Stimulated activated CD8-positive, alpha-beta memory T cell treated with anti-CD3 and anti-CD28 coated beads, Interleukin-12 subunit alpha, Interleukin-12 subunit beta, amount 100 ng/mL, for 1 hour (primary cell): ENCODE results near the gene HPX.

ENCODE experiments used
- DNase-seq: peaks from one replicate; pipeline ENCODE4 v3.0.0-alpha.2; 2020; ENCODE audit warnings: low read depth

Gene HPX, protein sequence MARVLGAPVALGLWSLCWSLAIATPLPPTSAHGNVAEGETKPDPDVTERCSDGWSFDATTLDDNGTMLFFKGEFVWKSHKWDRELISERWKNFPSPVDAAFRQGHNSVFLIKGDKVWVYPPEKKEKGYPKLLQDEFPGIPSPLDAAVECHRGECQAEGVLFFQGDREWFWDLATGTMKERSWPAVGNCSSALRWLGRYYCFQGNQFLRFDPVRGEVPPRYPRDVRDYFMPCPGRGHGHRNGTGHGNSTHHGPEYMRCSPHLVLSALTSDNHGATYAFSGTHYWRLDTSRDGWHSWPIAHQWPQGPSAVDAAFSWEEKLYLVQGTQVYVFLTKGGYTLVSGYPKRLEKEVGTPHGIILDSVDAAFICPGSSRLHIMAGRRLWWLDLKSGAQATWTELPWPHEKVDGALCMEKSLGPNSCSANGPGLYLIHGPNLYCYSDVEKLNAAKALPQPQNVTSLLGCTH

DNA sequence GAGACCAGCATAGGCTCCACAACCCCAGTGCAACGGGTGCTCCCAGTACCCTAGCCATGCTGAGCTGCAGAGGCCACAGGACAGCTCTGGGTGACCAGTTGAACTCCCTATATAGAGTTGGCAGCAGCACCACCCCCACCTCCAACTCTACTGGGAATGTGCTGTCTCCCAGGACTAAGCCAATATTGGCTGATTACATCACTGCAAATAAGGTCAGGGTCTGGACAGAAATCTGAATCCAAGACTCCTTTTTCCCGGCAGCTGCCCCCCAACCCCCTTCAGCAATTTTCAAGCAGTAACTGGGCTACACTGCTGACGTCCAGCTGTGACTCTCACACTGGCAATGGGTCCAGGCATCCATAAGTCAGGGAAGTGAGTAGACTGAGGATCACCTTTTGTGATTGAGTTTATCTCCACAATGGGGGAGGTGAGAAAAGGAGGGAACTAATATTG lies at the start of gene HPX:
Gene HPX, minus strand, starts transcription at position 82 of the 453 bp plus-strand sequence. Its CDS starts 24 bp downstream, at position 58.
- no peak for DNase-seq

DNA sequence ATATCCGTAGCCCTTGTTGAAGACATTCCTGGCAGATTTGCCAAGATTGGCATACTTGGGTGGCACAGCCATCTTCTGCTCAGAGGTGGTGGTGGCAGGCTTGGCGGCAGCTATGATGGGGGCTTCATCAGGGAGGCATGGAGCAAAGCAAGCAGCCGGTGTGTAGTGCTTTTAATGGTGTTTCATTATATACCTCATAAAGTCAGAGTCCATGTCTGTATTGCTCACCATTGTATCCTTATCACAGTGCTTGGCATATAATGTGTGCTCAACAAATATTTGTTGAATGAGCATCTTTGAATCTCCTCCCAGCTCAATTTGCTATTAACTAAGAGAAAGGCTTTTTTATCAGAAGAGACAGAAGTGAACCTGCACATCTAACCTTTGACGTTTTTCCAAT lies 48.5 kb upstream of the HPX start:
- DNase-seq = no peak

DNA sequence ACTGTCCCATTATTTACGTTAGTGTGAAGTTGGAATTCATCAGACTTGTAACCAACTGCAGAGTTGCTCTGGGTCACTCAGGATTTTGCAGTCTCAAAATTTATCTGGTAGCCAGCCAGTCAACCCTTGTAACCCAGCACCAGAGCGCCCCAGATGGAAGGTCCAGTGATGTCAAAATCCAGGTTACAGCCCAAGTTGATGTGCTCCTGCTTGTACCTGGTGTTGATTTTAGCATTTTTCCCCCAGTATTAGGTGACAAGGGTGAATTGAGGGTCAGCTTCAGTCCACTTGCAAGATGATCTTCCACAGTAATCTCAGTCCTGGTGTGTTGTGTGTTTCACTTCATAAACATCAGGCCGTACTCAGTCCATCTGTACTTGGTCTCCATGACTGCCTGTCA lies 48.0 kb upstream of the HPX start:
- no peak for DNase-seq

DNA sequence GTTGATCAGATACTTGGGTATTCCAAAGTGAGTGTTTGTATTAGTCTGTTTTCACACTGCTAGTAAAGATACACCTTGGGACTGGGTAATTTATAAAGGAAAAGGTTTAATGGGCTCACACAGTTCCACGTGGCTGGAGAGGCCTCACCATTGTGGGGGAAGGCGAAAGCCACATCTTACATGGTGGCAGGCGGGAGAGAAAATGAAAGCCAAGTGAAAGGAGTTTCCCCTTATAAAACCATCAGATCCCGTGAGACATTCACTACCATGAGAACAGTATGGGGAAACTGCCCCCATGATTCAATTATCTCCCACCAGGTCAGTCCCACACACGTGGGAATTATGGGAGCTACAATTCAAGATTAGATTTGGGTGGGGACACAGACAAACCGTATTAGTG lies 47.6 kb upstream of the HPX start:
- DNase-seq = no peak

DNA sequence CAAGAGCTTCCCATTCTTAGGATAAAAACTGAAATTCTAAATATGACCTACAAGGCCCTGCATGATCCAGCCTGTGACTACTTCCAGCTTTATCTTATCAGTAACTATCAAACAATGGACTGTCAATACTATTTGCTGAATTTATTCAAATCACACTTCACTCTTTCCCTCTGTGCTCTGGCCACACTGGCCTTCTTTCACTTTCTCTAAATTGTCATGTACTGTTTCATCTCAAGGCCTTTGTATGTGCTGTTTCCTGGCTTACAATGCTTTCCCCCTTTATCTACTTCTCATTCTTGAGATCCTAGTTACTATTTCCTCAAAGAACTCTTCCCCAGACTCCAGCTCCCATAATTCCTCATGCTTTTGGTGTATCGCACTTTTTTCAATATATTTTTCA lies 46.2 kb upstream of the HPX start:
- no peak for DNase-seq

DNA sequence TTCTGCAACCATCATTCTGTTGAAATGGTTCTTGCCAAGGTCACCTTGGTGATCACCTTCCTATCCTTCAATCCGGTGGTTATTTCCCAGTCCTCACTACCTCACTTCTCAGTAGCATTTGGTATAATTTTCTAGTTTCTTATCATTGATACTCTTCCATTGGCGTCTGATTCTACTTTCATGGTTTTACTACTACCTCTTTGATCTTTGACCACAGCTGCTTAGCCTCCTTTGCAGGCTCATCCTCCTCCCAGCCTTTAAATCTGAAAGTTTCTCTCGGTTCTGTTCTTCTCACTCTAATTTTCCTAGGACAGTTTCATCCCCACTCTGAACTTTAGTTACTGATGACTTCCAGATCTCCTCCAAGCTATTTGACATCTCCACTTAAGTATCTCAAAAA lies 45.5 kb upstream of the HPX start:
- no peak for DNase-seq

DNA sequence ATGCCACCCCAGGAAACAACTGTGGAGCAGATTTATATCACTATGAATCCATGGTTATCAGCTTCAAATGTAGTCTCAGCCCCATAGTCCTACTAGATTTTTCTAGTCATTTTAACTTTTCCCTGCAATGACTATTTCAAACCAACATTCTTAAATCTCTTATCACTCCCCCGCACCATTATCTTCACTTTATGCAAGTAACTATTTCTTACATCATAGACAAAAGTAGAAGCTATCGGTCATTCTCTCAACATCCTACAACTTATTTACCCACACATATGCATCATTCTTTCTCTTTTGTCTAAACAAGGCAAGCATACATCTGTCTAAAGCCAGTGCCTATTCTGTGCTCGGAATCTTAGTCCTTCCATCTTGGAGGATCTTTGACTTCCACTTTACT lies 44.9 kb upstream of the HPX start:
- DNase-seq = no peak

DNA sequence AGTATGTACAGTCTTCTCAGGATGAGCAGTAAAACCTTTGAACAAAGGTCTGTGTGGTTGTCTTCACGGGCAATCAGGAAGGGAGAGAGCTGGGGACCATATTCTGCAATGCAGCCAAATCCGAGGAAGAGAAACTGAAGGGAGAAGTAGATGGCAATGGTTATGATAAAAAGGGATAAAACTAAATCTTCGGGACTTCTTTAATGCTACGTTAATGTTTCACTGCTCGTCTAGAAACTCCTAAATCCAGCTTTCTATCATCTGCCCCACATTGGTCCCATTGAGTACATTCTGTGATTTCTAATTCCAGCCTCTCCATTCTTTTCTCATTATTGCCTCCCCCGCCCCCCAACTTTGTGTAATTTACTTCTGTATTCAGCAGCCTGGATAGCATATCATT lies 42.2 kb upstream of the HPX start:
- DNase-seq = no peak

DNA sequence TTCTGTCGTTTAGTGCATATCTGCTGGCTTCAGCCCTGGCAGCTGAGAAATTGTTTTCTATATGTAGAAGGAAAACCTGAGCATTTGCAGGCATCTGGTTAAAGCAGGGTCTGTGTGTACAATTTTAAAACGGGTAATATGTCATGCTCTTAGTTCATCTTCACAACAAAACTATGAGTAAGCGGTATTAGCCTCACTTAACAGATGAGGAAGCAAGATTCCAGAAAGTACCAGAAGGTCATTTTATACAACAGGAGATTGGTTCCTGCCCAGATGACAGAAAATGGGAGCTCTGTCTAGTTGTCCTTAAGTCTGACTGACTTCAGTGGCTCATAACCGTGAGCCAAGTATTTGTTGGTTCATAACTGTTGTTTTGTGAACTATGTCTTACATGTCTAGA lies 41.7 kb upstream of the HPX start:
- no peak for DNase-seq

DNA sequence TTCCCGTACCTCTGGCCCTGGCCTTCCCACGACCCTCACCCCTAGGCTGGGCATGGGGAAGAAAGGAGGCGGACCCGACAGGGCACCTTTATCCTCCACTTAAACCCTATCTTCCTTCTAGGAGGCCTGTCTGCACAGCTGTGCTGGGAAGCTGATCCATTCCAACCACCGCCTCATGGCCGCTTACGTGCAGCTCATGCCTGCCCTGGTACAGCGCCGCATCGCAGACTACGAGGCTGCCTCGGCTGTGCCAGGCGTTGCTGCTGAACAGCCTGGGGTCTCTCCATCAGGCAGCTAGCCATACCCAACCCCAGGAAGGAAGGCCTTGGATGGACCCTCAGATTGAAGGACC lies 41.1 kb upstream of the HPX start:
- DNase-seq = no peak

DNA sequence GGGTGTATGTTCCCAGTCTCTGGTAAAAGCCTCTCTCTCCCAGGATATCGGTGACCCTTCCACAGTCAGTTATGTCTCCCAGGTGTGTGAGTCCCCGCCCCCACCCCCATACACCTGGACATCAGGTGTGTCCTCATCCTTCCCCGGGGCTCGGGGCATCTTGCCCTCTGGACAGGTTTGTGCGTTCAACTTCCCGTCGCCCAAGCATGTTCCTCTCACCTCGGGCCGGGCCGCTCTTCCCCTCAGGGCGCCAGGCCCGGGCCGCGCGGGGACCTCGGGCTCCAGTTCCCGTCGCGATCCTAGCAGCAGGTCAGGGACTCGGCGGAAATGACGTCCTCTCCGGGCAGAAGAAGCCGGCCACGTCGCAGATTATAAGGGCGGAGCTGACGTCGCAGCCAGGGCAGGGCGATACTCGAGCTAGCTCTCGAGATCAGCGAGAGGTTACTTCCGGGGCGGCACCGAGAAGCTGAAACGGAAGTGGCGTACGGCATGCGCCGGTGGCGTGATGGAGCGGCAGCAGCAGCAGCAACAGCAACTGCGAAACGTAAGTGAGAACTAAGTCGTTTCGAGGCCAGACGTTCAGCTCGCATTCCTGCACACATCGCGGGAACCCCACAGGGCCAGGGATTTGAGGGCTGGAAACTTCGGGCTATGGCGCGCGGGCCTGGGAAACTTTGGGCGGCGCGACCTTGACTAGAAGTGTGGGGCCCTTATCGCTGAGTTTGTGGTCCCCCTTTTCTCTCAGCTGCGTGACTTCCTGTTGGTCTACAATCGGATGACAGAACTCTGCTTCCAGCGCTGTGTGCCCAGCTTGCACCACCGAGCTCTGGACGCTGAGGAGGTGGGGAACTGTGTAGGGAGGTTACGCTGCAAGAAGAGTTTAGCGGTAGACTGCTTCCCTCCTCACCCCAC lies 40.5 kb upstream of the HPX start, which contains the start of the genes ARFIP2 and TIMM10B:
Gene ARFIP2, minus strand, starts transcription at position 320 of the 912 bp plus-strand sequence. CDS start 910 bp downstream, outside the sequence.
Gene TIMM10B, plus strand, starts transcription at position 490 of the 912 bp plus-strand sequence. Its CDS starts 16 bp downstream, at position 506.
- DNase-seq = peak; percentile 94

DNA sequence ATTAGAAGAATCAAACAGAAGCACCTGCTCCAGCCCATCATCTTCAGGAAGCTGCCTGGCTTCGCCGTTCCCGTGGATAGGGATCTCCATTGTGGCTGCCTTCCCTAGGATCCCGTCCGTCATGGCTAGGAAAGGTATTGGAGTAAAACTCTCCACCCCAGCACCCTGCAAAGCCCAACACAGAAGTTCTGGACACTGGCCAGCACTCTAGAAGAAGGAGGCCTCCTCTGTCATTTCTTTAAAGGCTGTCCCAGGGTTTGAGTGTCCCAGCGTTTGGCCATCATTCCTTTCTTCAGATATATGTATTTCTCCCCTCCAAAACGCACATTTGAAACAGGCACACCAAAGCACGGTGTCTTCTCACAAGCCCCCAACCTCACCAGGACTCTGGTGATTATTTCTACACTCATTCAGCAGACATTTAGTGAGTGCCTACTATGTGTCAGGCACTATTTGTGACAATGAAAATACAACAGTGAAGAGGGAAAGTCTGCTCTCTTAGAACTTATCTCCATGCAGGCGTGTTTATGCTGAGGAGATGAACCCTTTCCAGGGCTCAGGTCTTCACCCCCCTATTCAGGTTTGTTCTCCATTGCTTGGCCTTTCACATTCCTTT lies 39.6 kb upstream of the HPX start:
- no peak for DNase-seq

DNA sequence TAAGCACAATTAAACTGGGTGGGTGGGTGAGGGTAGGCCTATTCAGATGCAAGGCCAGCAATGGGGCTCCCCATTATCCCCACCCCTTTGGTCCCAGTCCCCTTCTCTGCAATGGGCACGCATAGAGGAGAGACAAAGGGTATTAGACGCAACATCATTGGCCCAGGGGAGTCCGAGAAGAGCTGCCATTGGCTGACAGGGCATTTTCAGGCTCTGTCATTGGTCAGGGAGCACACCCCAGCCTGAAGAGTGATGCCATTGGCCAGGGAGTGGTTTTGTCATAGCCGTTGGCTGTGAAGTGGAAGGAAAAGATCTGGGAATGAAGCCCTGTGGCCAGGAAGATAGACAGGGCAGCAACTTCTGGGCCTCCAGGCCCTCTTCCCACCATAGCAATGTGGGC lies 35.8 kb upstream of the HPX start:
- no peak for DNase-seq

DNA sequence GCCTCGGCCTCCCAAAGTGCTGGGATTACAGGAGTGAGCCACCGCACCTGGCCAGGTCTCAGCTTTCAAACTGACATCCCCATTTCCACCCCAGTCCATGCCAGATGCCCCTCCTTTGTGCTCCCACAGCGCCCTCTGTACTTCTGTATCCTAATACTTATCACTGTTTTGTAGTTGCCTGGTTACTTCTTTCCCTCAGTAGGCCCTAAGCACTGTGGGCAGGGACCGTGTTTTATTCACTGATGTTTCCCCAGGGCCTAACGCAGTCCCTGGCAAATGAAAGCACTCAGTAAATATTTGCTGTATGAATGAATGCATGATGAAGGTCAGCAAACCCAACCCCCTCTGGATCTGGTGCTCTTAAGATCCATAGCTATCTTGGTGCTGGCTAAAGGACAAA lies 35.1 kb upstream of the HPX start:
- DNase-seq = no peak

DNA sequence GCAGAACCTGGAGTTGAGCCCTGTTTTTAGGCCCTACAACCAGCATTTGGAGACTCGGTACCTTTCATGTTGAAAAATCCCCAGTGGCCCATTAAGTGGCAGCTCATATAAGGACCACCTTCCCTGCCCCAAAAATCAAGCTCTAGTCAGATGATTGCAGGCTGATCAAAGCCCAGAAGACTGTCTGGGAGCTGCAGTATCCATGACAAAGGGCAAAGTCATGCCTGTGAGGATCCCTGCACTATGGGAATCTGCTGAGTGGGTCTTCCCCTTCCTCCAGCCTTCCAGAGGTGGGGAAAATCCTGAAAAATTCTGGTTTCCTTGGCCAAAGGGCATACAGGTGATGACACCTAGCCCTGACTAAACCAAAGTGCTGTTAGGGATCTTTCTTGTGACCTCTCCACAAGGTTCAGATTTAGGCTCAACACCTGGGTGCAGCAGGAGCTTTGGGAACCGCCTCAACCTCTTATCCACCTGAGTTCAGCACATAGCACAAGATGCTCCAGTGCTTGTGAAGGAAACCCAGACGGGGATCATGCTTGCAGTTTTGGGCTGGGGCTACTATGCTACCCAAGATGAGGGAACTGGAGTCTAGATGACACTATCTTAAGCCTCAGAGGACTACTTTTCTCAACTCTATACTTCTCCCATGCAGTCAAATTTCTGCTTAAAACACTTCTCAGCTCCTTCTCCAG lies 34.2 kb upstream of the HPX start:
- DNase-seq = no peak

DNA sequence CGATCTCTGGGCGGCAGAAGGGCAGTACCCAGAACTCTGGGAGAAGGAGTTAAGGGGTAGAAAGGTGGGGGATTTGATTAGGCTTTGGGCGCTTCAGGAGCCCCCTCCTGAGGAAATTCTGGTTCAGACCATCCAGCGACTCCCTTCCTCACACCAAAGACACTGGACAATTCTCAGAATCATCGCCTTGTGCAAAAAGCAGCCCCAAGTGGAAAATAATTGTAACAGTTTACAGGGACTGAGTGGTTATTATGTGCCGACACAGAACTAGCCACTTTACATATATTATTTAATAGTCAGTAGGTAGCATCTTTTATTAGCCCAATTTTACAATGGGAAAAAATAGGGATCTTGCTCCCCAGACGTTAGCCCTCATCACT lies 33.6 kb upstream of the HPX start:
- DNase-seq = no peak

DNA sequence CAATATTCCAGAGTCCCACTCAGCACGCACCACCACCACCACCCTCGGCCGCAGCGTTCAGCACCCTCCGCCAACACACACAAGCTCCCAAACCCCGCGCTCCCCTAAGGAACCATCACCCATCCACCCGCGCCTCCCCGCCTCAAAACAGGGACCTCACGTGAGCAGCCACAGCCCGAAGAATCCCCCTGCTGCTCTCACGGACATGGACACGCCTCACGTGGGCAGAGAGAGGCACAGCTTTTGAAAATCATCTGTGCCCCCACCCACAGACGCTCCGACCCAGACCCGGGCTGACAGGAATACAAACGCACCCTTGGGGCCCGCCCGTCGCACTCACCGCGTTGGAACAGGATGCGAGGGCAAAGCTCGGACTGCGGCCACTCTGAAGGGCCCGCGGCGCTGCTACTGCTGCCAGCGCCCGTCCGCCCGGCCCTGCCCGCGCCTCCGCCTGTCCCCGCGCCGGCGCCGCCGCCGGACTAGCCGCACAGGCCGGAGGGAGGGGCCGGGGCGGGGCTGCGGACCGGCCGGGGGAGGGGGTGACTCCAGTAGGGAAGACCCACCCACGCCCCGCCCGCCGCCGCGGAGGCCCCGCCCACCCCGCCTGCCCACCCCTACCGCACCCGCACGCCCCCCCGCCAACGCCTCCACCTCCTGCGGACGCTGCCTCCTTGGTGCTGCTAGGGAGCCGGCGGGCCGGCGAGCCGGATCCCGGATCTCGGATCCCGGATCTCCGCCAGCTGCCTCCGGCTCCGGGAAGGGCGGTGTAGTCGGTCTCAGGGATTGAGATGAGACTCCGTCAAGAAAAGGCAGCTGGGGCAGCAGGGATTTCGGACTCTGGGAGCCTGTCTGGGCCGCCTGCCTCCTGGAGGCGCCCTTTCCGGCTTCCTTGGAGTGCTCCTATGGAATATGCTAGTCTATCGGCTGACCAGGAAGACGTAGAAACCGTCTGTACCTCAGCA lies 32.9 kb upstream of the HPX start, which contains the start of gene TRIM3:
Gene TRIM3, minus strand, starts transcription at position 491 of the 962 bp plus-strand sequence. CDS start 8,246 bp downstream, outside the sequence.
- peak; percentile 54 for DNase-seq

DNA sequence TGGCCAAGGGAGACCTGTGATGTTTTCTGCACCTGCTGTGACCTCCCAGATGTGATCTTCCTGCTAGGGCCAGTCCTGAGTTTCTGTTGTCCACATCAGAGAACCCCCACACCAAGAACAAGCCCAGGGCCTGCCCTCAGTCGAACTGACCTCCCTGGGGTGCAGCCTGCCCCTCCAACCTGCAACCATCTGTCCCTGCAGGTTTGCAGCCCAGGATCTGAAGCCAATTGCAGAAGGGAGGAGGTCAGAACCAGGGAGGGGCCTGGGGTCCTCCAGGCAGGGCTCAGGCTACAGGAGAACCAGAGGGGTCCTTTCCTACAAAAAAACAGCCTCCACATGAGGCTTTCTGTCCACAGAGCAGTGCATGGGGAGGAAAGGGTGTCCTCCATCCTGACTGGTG lies 32.1 kb upstream of the HPX start:
- DNase-seq = no peak

DNA sequence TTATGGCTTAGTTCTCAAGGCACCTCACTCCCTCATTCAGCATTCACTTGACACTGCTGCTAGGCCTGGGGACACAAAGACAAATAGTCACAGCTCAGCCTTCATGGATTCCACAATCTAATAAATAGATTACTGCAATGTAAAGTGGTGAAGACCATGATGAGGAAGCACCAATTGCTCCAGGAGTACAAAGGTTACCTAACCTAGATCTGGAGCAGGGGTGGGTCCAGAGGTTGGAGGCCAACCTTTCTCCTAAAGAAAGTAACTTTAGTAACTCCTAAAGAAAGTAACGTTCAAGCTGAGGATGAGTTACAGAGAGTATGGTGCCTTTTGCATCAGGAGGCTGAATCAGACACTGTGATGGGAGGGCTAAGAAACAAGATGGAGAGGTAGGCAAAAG lies 28.8 kb upstream of the HPX start:
- DNase-seq = no peak

DNA sequence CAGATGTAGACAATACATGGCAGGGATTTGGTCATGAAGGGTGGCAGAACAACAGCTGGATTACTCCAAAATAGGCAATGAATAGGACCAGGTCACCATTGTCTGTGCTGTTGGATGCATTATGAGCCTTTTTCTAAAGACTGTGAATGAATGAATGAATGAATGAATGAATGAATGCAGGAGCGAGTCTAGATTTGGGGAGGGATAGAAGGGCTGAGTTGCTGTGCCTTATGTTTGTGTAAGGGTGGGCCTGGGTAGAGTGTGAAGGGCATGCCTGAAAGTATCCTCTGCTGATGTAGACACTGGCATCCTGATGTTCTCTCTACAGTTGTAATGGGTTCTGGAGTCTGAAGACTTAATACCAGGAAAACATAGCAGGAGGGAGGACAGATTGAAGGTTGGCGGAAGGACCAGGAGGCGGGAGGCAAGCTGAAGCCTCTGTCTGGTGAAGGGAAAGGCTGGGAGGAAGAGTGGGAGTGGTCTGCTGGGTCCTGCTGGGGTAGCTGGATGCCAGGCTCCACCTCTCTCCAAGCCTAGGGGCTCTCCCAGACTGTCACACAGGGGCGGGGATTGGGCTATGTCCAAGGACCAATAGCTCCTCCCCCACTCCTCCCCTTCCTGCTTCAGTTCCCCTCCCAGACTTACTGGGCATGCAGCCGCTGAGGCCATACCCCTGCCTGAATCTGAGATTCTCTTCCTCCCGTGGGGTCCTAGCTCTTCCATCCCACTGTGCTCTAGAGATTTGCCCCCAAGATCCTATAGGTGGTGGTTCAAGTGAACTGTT lies 28.1 kb upstream of the HPX start:
- no peak for DNase-seq
